22Rv1 (cell line): ENCODE results near the gene IL4R.

ENCODE experiments used
- CTCF ChIP-seq: fragments of 450-650 bp; IDR thresholded peaks from 2 replicates; pipeline ENCODE4 v1.5.1; 2017; ENCODE audit warnings: mild to moderate bottlenecking
- ZFX ChIP-seq: fragments of 450-650 bp; IDR thresholded peaks from 2 replicates; pipeline ENCODE4 v1.6.1; 2017; ENCODE audit warnings: antibody characterized with exemption, borderline replicate concordance

- TF ChIP-seq CTCF (no peak), ZFX (no peak)
These were observed 56.5 kb downstream of the IL4R start for GRCh38 chr16:27370318-27370717.
